ENCODE data around the gene NFKBIB.

Gene NFKBIB

DNA sequence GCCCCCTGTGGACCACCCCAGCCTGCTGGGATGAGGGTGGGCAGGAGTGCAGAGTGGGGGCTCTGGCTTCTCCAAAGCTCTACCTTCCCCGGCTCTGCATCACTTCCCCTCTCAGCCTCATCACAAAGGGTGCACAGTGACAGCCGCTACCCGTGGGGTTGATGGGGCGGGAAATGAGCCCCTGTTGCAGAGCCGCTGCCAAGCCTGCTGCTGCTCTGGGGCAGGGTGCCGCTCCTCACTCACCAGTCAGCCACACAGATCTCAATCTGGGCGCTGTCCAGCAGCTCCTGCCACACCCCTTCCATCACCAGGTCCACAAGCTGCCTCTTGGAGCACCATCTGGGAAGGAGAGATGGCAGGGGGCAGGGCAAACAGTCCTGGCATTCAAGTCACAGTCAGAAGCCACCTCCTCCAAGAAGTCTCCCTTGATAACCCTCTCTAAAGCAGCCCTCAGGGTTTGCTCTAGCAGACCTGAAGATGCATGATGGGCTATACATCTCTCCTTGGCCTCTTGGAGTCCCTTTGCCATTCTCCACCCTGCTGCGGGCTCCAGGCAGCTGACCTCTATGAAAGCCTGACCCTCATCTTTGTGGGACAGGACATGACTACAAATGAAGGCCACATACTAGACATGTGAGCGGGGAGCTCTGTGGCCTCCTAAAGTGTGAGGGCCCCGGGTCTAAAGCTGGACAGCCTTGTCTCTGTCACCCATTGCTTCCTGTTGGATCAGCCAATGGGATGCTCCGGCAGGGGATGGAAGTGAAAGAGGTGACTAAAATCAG, 46.7 kb downstream of the NFKBIB start:
- DNase-seq (ENCODE audit: low read depth, low spot score): no peak
- no peak overlapping the region for H3K4me3 ChIP-seq (ENCODE audit: low read depth, low read length)
- TF ChIP-seq, protein P1, sequence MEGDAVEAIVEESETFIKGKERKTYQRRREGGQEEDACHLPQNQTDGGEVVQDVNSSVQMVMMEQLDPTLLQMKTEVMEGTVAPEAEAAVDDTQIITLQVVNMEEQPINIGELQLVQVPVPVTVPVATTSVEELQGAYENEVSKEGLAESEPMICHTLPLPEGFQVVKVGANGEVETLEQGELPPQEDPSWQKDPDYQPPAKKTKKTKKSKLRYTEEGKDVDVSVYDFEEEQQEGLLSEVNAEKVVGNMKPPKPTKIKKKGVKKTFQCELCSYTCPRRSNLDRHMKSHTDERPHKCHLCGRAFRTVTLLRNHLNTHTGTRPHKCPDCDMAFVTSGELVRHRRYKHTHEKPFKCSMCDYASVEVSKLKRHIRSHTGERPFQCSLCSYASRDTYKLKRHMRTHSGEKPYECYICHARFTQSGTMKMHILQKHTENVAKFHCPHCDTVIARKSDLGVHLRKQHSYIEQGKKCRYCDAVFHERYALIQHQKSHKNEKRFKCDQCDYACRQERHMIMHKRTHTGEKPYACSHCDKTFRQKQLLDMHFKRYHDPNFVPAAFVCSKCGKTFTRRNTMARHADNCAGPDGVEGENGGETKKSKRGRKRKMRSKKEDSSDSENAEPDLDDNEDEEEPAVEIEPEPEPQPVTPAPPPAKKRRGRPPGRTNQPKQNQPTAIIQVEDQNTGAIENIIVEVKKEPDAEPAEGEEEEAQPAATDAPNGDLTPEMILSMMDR (IDR thresholded peaks at IDR 0.05; ENCODE audit: low read depth, low read length): no peak
- in situ Hi-C loops (cut with HindIII; ENCODE audit: low sequenced_read_pairs): no loop called here

DNA sequence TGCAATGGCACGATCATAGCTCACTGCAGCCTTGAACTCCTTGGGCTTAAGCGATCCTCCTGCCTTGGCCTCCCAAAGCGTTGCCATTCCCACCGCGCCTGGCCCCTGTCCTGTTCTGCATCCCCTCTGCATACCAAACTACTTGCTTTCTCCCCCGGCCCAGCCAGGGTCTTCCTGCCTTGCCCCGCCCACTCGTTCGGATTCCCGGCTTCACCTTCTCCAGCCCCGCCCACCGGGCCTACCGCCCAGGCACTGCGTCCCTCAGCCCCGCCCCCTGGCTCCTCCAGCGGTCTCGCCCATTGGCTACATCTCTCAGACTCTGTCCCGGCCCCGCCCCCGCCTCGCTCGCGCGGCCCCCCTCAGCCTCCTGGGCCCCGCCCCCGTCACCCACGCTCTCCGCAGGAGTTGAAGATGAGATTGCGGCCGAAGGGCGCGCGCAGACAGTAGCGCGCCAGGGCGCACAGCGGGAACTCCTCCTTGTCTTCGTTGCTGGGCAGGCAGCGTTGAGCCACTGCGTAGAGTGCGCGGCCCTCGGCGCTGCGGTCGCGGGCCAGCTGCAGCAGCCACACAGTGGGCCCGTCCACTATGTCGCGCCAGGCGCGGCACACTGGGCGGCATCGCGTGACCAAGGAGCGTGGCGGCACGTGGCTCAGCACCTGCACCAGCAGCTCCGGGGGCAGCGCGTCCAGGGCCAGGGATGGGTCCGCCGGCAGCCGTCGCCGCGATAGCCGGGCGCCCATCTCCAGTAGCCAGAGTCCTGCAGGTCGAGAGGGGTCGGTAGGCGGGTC, 50.0 kb downstream of the NFKBIB start:
- in situ Hi-C loops (cut with HindIII; ENCODE audit: low sequenced_read_pairs): no loop called here
- H3K4me3 ChIP-seq (ENCODE audit: low read depth, low read length): peak overlapping the region; percentile 33
- DNase-seq (ENCODE audit: low read depth, low spot score): peak; percentile 82
- TF ChIP-seq, protein P1 (IDR thresholded peaks at IDR 0.05; ENCODE audit: low read depth, low read length): no peak

DNA sequence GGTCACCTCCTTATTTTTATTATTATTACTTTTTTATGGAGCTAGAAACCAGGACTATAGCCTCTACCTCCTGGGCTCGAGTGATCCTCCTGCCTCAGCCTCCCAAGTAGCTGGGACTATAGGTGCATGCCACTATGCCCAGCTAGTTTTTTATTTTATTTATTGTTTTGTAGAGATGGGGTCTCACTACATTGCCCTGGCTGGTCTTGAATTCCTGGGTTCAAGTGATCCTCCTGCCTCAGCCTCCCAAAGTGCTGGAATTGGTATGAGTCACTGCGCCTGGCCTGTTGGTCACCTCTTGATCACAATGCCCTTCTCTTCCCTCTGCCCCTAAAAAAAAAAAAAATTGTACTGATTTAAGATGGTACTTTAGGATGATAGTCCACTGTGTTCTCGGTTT, 51.4 kb downstream of the NFKBIB start:
- TF ChIP-seq, protein P1 (IDR thresholded peaks at IDR 0.05; ENCODE audit: low read depth, low read length): no peak
- H3K4me3 ChIP-seq (ENCODE audit: low read depth, low read length): no peak overlapping the region
- in situ Hi-C loops (cut with HindIII; ENCODE audit: low sequenced_read_pairs): no loop called here
- no peak for DNase-seq (ENCODE audit: low read depth, low spot score)

DNA sequence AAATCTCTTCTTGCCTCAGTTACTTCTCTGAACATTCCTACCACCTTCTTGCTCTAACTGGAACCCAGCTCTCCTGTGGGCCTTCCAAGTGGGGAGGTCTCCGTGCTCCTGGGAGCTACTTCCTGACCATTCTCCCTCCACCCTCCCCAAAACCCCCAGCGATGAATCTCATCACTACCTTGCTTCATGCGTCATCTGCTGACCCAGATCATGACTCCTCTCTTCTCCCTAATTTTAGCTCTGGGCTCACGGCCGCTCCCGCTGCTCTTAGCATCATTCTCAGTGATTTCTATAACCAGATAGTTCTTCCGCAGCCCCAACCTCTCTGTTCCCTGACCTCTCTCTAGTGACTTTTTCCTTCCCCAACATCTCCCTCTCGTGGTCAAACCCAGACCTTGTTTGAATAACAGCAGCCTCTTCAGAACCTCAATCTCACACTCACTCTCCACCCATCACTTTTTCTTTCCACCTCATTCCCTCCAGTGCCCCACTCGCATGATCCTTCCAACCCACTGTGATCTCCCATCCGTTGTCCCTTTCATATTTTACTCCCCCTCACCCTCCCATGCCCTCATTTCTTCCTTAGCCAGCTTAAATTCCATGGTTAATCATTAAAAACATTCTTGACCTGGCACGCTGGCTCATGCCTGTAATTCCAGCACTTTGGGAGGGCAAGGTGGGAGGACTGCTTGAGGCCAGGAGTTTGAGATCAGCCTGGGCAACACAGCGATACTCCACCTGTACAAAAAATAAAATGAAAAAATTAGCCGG, 52.8 kb downstream of the NFKBIB start:
- no peak overlapping the region for H3K4me3 ChIP-seq (ENCODE audit: low read depth, low read length)
- DNase-seq (ENCODE audit: low read depth, low spot score): no peak
- TF ChIP-seq, protein P1 (IDR thresholded peaks at IDR 0.05; ENCODE audit: low read depth, low read length): peak; percentile 45
- in situ Hi-C loops (cut with HindIII; ENCODE audit: low sequenced_read_pairs): no loop called here

DNA sequence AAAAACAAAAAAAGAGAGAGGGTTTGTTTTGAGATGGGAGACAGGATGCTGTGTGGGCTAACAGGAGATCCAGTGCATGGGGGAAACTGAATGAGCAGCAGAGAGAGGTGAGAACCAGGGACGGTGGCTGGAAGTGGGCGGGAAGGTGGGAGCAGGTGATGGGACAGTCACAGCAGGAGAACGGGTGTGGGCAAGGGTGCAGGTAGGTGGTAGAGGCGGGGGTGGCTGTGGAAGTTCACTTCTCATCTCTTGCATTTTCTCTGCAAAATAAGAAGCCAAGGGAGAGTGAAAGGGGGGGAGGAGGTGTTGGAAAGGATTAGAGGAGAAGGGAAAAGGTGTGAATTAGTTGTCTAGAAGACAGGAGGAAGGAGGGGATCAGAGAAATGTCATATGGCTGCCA, 53.9 kb downstream of the NFKBIB start:
- DNase-seq (ENCODE audit: low read depth, low spot score): no peak
- in situ Hi-C loops (cut with HindIII; ENCODE audit: low sequenced_read_pairs): no loop called here
- no peak overlapping the region for H3K4me3 ChIP-seq (ENCODE audit: low read depth, low read length)
- TF ChIP-seq, protein P1 (IDR thresholded peaks at IDR 0.05; ENCODE audit: low read depth, low read length): no peak

DNA sequence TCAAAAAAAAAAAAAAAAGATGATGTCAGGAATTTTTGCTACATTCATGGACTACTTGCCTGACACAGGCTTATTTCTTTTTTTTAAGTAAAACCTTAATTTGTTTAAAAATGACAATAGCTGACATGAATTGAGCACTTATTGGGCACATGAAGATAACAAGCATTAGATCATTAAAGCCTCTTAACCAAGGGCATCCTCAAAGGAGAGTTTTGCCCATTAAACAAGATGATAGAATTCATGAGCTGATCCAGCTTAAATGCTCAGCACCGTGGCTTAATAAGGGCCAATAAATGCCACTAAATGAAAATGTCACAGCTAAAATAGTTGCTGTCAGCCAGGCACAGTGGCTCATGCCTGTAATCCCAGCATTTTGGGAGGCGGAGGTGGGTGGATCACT, 56.5 kb downstream of the NFKBIB start:
- TF ChIP-seq, protein P1 (IDR thresholded peaks at IDR 0.05; ENCODE audit: low read depth, low read length): no peak
- no peak for DNase-seq (ENCODE audit: low read depth, low spot score)
- in situ Hi-C loops (cut with HindIII; ENCODE audit: low sequenced_read_pairs): no loop called here
- H3K4me3 ChIP-seq (ENCODE audit: low read depth, low read length): no peak overlapping the region

Data from astrocyte of the spinal cord (primary cell).